Ovary (tissue), 9 donors: ENCODE results near the gene PCDHA1. TPM values are rescaled to one million over a fixed set of nuclear protein-coding genes. Genes with fewer than 3 reads are reported as not detected.

Experiments used
- DNase-seq, 5 donors: peaks; one replicate each; pipeline ENCODE4 v3.0.0-alpha.2; 2019 to 2020
- H3K27ac ChIP-seq, 2 donors: fragments of 200-600 bp; one replicate each; pipeline versions ENCODE4 v1.5.1 to v1.8.0; 2019 to 2022
- H3K27me3 ChIP-seq: fragments of 200-600 bp; one replicate; pipeline ENCODE4 v1.8.0; 2022
- H3K36me3 ChIP-seq: fragments of 200-600 bp; sonication (generic); one replicate; pipeline ENCODE4 v1.5.1; 2019
- H3K4me1 ChIP-seq: one replicate; pipeline ENCODE4 v1.8.1; 2013; ENCODE audit warnings: mild to moderate bottlenecking, moderate library complexity; ENCODE audit not compliant: insufficient read depth
- H3K4me3 ChIP-seq: fragments of 200-600 bp; sonication (generic); one replicate; pipeline ENCODE4 v1.5.1; 2017
- H3K9me3 ChIP-seq, 2 donors: fragments of 200-600 bp in 1 of 2; sonication (generic) in 1 of 2; one replicate each; pipeline versions ENCODE4 v1.5.1 to v1.8.1; 2013 to 2019; ENCODE audit warnings: mild to moderate bottlenecking in 1 of 2, moderate library complexity in 1 of 2
- CTCF ChIP-seq, 3 donors: fragments of 450-650 bp in 2 of 3; fragments of 200-600 bp in 1 of 3; IDR thresholded peaks; one replicate each; pipeline versions ENCODE4 v1.5.1 to v1.8.0; 2016 to 2022; ENCODE audit warnings: antibody characterized with exemption in 3 of 3, mild to moderate bottlenecking in 1 of 3
- EP300 ChIP-seq: sonication (generic); formaldehyde crosslinking; IDR thresholded peaks from one replicate; pipeline ENCODE4 v1.6.1; 2017; ENCODE audit warnings: antibody characterized with exemption
- POLR2A ChIP-seq: fragments of 450-650 bp; IDR thresholded peaks from one replicate; pipeline ENCODE4 v1.6.1; 2017; ENCODE audit warnings: antibody characterized with exemption, mild to moderate bottlenecking, moderate library complexity
- WGBS, 3 donors: extraction: QIAGEN DNeasy Blood & Tissue Kit in 1 of 3; methylation state at CpG; one replicate each; pipeline versions ENCODE4 v1.1.5 to v1.1.7; 2013 to 2017; 5-methylcytosine and 5-hydroxymethylcytosine counted together
- intact Hi-C, 4 donors: fragments of 100-400 bp; cut with DNase I; formaldehyde crosslinking; loops; one replicate each; pipeline versions ENCODE4 v1.11.0 to v1.15.1; 2022 to 2023
- polyA plus RNA-seq, 2 donors: library from polyadenylated mRNA; stranded (reverse); fragments of 200-250 nt in 1 of 2; fragments of 350-450 nt in 1 of 2; fragmentation: Illumina TruSeq in 1 of 2; extraction: RNeasy Lipid Tissue Mini Kit (QIAGEN cat#74804) in 1 of 2; gene quantifications; one replicate each; pipeline ENCODE4 v1.2.3, GENCODE V29; 2013 to 2014
- total RNA-seq, 7 donors: library from RNA; depleted of rRNA in 2 of 7; stranded (reverse); fragments of >200 nt in 2 of 7; fragmentation: NEBNext Ultra II Directional in 3 of 7; extraction: Animal tissue kit (Norgen Biotek cat#: 25700) in 3 of 7; gene quantifications; one replicate each; pipeline versions ENCODE4 v1.1.0 to v1.2.4, GENCODE V29; 2016 to 2023
- donor health status: DM: no; HTN: no; CAD: no; lungs with moderate emphysema.
- donor health status: DM: no; HTN: no; CAD: no.
- donor health status: Bipolar disorder and iron deficiency.
- donor health status: DM: yes; HTN: yes; CAD: no.
- donor health status: DM: no; HTN: no; CAD: no.
- donor health status: DM: yes; HTN: yes; CAD: no.

The PCDHA1 gene
- total and polyA plus RNA-seq, 9 donors, result 0.05 TPM; not detected in 8

- WGBS, 3 donors, result 0 to 1% (median 1%) methylated on average over 40 to 80 of the region's 80 CpGs
- peak within 1 kb of the TSS; percentile 50 for H3K4me3 ChIP-seq
- H3K27ac ChIP-seq, result no peak within 1 kb of the TSS
Observed at GRCh38 chr5:140966293-140967225, 180.6 kb downstream of the PCDHA1 start, which contains the start of gene PCDHAC2. PCDHAC2 (plus strand) TSS chr5:140966476; CDS start chr5:140966767, 291 bp downstream.

GRCh38 chr5:140967226-140967893 is 181.4 kb downstream of the PCDHA1 start:
- TF ChIP-seq EP300 (no peak), CTCF (IDR thresholded peaks at IDR 0.05) (no peak)
- no peaks in the 10 kb centered on the region for H3K9me3 ChIP-seq
- 27 to 47% (median 45%) methylated on average over 34 of the region's 34 CpGs for WGBS, 3 donors
- intact Hi-C loops, result no loop called here
- no peaks in the 10 kb centered on the region for H3K27me3 ChIP-seq
- H3K4me1 ChIP-seq, result peaks cover 2% of the 10 kb centered on the region
- peak in 1 of 5 donors; percentile 8 for DNase-seq
- H3K36me3 ChIP-seq, result no peaks in the 10 kb centered on the region
- H3K4me3 ChIP-seq, result peak overlapping the region; percentile 50
- H3K27ac ChIP-seq, result no peak overlapping the region

More at GRCh38 chr5:140966293-140967225, 180.6 kb downstream of the PCDHA1 start, which contains the start of gene PCDHAC2:
- H3K9me3 ChIP-seq, result no peaks in the 10 kb centered on the region
- H3K27me3 ChIP-seq, result no peaks in the 10 kb centered on the region
- no peaks in the 10 kb centered on the region for H3K36me3 ChIP-seq
- intact Hi-C loops, result no loop called here
- peaks cover 2% of the 10 kb centered on the region for H3K4me1 ChIP-seq
- TF ChIP-seq POLR2A (no peak), EP300 (no peak), CTCF (IDR thresholded peaks at IDR 0.05) (no peak)
- DNase-seq, result peak in 4 of 5 donors; percentile 8 to 40 (median 18)

- intact Hi-C loops, result no loop called here
- no peak for TF ChIP-seq POLR2A
- H3K27ac ChIP-seq, result no peak overlapping the region
- H3K4me3 ChIP-seq, result no peak overlapping the region
- no peaks in the 10 kb centered on the region for H3K36me3 ChIP-seq
- peaks cover 2% of the 10 kb centered on the region for H3K4me1 ChIP-seq
- no peak for DNase-seq
- no peaks in the 10 kb centered on the region for H3K27me3 ChIP-seq
- no peaks in the 10 kb centered on the region for H3K9me3 ChIP-seq
Observed at GRCh38 chr5:140969880-140970279, 183.9 kb downstream of the PCDHA1 start.

GRCh38 chr5:140973550-140973949 is 187.6 kb downstream of the PCDHA1 start:
- no peak overlapping the region for H3K27ac ChIP-seq
- H3K9me3 ChIP-seq, result no peaks in the 10 kb centered on the region
- no peaks in the 10 kb centered on the region for H3K36me3 ChIP-seq
- no peaks in the 10 kb centered on the region for H3K4me1 ChIP-seq
- H3K4me3 ChIP-seq, result no peak overlapping the region
- intact Hi-C loops, result no loop called here
- TF ChIP-seq EP300, result no peak
- no peak for TF ChIP-seq POLR2A
- TF ChIP-seq CTCF (IDR thresholded peaks at IDR 0.05), result no peak
- no peaks in the 10 kb centered on the region for H3K27me3 ChIP-seq
- DNase-seq, result no peak

- Histone ChIP-seq H3K36me3 (no peaks in the 10 kb centered on the region), H3K9me3 (no peaks in the 10 kb centered on the region), H3K27me3 (no peaks in the 10 kb centered on the region), H3K27ac (no peak overlapping the region), H3K4me3 (no peak overlapping the region), H3K4me1 (no peaks in the 10 kb centered on the region)
- TF ChIP-seq POLR2A (no peak), EP300 (no peak), CTCF (IDR thresholded peaks at IDR 0.05) (no peak)
- WGBS, 3 donors, result 40 to 66% (median 40%) methylated on average over 3 of the region's 3 CpGs
- no peak for DNase-seq
- intact Hi-C loops, result no loop called here
Observed at GRCh38 chr5:140977003-140977402, 191.1 kb downstream of the PCDHA1 start.
